ENCODE data around the gene HECW1. TPM values are rescaled to one million over a fixed set of nuclear protein-coding genes. Genes with fewer than 3 reads are reported as not detected.

HECW1 gene
- total and polyA plus RNA-seq, 2 of the 8 experiments (the other 6 are each of a cell fraction or from before 2014, with no cell fraction given): 2.9 to 12.7 TPM

DNA sequence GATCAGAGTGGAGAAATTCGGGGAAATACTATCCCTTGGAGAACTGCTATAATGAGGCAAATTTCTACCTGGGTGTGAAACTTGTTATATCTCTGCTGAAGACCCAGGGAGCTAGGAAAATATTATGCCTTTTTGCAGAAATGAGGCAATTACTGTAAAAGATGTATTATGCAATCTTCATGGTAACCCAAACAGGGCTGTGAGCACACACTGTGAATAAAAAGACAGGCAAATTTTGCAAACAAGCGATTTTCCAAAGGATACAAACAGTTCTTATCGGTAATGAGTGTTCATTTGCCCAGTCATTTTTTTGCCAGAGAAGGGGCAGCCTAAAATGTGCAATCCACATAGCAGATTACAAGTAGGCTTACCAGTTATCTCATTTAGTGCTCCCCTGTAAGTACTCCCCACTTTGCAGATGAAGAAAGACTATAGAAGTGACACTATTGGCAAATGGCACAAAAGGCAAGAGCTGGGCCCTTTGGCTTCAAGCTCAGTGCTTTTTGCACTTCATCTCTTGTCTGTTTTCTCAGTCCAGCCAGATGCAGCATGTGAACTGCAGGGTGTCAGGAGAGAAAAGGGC, 205.8 kb downstream of the HECW1 start (continued):
- TF ChIP-seq, protein P1, sequence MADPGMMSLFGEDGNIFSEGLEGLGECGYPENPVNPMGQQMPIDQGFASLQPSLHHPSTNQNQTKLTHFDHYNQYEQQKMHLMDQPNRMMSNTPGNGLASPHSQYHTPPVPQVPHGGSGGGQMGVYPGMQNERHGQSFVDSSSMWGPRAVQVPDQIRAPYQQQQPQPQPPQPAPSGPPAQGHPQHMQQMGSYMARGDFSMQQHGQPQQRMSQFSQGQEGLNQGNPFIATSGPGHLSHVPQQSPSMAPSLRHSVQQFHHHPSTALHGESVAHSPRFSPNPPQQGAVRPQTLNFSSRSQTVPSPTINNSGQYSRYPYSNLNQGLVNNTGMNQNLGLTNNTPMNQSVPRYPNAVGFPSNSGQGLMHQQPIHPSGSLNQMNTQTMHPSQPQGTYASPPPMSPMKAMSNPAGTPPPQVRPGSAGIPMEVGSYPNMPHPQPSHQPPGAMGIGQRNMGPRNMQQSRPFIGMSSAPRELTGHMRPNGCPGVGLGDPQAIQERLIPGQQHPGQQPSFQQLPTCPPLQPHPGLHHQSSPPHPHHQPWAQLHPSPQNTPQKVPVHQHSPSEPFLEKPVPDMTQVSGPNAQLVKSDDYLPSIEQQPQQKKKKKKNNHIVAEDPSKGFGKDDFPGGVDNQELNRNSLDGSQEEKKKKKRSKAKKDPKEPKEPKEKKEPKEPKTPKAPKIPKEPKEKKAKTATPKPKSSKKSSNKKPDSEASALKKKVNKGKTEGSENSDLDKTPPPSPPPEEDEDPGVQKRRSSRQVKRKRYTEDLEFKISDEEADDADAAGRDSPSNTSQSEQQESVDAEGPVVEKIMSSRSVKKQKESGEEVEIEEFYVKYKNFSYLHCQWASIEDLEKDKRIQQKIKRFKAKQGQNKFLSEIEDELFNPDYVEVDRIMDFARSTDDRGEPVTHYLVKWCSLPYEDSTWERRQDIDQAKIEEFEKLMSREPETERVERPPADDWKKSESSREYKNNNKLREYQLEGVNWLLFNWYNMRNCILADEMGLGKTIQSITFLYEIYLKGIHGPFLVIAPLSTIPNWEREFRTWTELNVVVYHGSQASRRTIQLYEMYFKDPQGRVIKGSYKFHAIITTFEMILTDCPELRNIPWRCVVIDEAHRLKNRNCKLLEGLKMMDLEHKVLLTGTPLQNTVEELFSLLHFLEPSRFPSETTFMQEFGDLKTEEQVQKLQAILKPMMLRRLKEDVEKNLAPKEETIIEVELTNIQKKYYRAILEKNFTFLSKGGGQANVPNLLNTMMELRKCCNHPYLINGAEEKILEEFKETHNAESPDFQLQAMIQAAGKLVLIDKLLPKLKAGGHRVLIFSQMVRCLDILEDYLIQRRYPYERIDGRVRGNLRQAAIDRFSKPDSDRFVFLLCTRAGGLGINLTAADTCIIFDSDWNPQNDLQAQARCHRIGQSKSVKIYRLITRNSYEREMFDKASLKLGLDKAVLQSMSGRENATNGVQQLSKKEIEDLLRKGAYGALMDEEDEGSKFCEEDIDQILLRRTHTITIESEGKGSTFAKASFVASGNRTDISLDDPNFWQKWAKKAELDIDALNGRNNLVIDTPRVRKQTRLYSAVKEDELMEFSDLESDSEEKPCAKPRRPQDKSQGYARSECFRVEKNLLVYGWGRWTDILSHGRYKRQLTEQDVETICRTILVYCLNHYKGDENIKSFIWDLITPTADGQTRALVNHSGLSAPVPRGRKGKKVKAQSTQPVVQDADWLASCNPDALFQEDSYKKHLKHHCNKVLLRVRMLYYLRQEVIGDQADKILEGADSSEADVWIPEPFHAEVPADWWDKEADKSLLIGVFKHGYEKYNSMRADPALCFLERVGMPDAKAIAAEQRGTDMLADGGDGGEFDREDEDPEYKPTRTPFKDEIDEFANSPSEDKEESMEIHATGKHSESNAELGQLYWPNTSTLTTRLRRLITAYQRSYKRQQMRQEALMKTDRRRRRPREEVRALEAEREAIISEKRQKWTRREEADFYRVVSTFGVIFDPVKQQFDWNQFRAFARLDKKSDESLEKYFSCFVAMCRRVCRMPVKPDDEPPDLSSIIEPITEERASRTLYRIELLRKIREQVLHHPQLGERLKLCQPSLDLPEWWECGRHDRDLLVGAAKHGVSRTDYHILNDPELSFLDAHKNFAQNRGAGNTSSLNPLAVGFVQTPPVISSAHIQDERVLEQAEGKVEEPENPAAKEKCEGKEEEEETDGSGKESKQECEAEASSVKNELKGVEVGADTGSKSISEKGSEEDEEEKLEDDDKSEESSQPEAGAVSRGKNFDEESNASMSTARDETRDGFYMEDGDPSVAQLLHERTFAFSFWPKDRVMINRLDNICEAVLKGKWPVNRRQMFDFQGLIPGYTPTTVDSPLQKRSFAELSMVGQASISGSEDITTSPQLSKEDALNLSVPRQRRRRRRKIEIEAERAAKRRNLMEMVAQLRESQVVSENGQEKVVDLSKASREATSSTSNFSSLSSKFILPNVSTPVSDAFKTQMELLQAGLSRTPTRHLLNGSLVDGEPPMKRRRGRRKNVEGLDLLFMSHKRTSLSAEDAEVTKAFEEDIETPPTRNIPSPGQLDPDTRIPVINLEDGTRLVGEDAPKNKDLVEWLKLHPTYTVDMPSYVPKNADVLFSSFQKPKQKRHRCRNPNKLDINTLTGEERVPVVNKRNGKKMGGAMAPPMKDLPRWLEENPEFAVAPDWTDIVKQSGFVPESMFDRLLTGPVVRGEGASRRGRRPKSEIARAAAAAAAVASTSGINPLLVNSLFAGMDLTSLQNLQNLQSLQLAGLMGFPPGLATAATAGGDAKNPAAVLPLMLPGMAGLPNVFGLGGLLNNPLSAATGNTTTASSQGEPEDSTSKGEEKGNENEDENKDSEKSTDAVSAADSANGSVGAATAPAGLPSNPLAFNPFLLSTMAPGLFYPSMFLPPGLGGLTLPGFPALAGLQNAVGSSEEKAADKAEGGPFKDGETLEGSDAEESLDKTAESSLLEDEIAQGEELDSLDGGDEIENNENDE (IDR thresholded peaks at IDR 0.05; ENCODE audit: insufficient replicate concordance, low read length): no peak
- TF ChIP-seq CHD1 (IDR thresholded peaks at IDR 0.05; ENCODE audit: low read depth, low read length) (no peak), CTBP2 (IDR thresholded peaks at IDR 0.05; ENCODE audit: borderline replicate concordance, insufficient read depth, insufficient read length, low read length) (no peak), EP300 (IDR thresholded peaks at IDR 0.05; ENCODE audit: borderline replicate concordance in 1 of 2, low read depth in 2 of 2, low read length in 2 of 2) (no peak), TAF7 (optimal IDR thresholded peaks at IDR 0.05; ENCODE audit: borderline replicate concordance, low read depth, low read length) (no peak), RNF2 (IDR thresholded peaks at IDR 0.05; ENCODE audit: borderline replicate concordance, low read depth, low read length, missing control alignments, poor library complexity, severe bottlenecking) (no peak), SRF (IDR thresholded peaks at IDR 0.05; ENCODE audit: low read depth, low read length) (no peak), YY1 (IDR thresholded peaks at IDR 0.05; ENCODE audit: low read depth, low read length) (no peak), POLR2A (IDR thresholded peaks at IDR 0.05; ENCODE audit: control extremely low read depth in 1 of 2, low read depth in 2 of 2, low read length in 2 of 2) (no peak)

Measured in H1 (cell line).